ENCODE results near the gene ADCY5.

GRCh38 chr3:123344907-123345594 is 103.8 kb downstream of the ADCY5 start:
- TF ChIP-seq POLR2AphosphoS5 (IDR thresholded peaks at IDR 0.05) (no peak), POLR2A (IDR thresholded peaks at IDR 0.05) (no peak)
- TF ChIP-seq, protein P1, sequence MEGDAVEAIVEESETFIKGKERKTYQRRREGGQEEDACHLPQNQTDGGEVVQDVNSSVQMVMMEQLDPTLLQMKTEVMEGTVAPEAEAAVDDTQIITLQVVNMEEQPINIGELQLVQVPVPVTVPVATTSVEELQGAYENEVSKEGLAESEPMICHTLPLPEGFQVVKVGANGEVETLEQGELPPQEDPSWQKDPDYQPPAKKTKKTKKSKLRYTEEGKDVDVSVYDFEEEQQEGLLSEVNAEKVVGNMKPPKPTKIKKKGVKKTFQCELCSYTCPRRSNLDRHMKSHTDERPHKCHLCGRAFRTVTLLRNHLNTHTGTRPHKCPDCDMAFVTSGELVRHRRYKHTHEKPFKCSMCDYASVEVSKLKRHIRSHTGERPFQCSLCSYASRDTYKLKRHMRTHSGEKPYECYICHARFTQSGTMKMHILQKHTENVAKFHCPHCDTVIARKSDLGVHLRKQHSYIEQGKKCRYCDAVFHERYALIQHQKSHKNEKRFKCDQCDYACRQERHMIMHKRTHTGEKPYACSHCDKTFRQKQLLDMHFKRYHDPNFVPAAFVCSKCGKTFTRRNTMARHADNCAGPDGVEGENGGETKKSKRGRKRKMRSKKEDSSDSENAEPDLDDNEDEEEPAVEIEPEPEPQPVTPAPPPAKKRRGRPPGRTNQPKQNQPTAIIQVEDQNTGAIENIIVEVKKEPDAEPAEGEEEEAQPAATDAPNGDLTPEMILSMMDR (IDR thresholded peaks at IDR 0.05), result no peak

All from prostate gland (tissue), 2 donors.